ENCODE data around the gene GFOD2. TPM values are rescaled to one million over a fixed set of nuclear protein-coding genes. Genes with fewer than 3 reads are reported as not detected.

The GFOD2 gene
- total and polyA plus RNA-seq, 2 of the 8 experiments (the other 6 are each of a cell fraction or from before 2014, with no cell fraction given): 21.4 to 33.2 TPM

DNA sequence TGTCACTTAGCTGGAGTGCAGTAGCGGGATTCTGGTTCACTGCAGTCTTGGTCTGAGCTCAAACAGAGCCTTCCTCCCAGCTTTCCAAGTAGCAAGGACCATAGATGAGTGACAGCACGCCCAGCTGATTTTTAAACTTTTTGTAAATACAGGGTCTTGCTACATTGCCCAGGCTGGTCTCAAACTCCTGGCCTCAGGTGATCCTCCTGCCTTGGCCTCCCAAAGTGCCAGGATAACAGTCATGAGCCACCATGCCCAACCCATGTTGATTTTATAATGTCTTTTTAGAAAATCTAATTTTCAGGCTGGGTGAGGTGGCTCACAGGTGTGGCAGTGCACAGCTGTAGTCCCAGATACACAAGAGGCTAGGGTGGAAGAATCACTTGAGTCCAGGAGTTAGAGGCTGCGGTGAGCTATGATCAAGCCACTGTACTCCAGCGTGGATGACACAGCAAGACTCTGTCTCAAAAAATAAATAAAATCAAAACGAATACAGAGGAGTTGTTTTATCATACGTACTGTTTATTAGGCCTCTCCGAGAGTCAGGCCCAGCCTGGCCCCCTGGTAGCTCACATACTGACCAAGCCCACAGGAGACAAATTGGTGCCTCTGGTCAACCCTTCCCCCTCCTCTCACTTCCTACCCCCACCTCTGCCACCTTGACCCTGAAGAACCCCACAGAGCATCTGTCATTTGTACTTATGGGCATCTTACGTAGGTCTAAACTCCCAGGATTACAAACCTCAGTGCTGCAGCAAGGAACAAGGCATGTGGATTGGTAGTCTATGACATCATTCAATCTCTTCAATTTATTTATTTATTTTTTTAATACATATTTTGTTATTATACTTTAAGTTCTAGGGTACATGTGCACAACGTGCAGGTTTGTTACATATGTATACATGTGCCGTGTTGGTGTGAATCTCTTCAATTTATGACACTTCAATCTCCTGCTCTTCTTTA, 38.9 kb downstream of the GFOD2 start (continued):
- TF ChIP-seq, protein P1, sequence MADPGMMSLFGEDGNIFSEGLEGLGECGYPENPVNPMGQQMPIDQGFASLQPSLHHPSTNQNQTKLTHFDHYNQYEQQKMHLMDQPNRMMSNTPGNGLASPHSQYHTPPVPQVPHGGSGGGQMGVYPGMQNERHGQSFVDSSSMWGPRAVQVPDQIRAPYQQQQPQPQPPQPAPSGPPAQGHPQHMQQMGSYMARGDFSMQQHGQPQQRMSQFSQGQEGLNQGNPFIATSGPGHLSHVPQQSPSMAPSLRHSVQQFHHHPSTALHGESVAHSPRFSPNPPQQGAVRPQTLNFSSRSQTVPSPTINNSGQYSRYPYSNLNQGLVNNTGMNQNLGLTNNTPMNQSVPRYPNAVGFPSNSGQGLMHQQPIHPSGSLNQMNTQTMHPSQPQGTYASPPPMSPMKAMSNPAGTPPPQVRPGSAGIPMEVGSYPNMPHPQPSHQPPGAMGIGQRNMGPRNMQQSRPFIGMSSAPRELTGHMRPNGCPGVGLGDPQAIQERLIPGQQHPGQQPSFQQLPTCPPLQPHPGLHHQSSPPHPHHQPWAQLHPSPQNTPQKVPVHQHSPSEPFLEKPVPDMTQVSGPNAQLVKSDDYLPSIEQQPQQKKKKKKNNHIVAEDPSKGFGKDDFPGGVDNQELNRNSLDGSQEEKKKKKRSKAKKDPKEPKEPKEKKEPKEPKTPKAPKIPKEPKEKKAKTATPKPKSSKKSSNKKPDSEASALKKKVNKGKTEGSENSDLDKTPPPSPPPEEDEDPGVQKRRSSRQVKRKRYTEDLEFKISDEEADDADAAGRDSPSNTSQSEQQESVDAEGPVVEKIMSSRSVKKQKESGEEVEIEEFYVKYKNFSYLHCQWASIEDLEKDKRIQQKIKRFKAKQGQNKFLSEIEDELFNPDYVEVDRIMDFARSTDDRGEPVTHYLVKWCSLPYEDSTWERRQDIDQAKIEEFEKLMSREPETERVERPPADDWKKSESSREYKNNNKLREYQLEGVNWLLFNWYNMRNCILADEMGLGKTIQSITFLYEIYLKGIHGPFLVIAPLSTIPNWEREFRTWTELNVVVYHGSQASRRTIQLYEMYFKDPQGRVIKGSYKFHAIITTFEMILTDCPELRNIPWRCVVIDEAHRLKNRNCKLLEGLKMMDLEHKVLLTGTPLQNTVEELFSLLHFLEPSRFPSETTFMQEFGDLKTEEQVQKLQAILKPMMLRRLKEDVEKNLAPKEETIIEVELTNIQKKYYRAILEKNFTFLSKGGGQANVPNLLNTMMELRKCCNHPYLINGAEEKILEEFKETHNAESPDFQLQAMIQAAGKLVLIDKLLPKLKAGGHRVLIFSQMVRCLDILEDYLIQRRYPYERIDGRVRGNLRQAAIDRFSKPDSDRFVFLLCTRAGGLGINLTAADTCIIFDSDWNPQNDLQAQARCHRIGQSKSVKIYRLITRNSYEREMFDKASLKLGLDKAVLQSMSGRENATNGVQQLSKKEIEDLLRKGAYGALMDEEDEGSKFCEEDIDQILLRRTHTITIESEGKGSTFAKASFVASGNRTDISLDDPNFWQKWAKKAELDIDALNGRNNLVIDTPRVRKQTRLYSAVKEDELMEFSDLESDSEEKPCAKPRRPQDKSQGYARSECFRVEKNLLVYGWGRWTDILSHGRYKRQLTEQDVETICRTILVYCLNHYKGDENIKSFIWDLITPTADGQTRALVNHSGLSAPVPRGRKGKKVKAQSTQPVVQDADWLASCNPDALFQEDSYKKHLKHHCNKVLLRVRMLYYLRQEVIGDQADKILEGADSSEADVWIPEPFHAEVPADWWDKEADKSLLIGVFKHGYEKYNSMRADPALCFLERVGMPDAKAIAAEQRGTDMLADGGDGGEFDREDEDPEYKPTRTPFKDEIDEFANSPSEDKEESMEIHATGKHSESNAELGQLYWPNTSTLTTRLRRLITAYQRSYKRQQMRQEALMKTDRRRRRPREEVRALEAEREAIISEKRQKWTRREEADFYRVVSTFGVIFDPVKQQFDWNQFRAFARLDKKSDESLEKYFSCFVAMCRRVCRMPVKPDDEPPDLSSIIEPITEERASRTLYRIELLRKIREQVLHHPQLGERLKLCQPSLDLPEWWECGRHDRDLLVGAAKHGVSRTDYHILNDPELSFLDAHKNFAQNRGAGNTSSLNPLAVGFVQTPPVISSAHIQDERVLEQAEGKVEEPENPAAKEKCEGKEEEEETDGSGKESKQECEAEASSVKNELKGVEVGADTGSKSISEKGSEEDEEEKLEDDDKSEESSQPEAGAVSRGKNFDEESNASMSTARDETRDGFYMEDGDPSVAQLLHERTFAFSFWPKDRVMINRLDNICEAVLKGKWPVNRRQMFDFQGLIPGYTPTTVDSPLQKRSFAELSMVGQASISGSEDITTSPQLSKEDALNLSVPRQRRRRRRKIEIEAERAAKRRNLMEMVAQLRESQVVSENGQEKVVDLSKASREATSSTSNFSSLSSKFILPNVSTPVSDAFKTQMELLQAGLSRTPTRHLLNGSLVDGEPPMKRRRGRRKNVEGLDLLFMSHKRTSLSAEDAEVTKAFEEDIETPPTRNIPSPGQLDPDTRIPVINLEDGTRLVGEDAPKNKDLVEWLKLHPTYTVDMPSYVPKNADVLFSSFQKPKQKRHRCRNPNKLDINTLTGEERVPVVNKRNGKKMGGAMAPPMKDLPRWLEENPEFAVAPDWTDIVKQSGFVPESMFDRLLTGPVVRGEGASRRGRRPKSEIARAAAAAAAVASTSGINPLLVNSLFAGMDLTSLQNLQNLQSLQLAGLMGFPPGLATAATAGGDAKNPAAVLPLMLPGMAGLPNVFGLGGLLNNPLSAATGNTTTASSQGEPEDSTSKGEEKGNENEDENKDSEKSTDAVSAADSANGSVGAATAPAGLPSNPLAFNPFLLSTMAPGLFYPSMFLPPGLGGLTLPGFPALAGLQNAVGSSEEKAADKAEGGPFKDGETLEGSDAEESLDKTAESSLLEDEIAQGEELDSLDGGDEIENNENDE (IDR thresholded peaks at IDR 0.05; ENCODE audit: insufficient replicate concordance, low read length): no peak
- TF ChIP-seq CHD2 (IDR thresholded peaks at IDR 0.05; ENCODE audit: low read length) (no peak), TAF7 (optimal IDR thresholded peaks at IDR 0.05; ENCODE audit: borderline replicate concordance, low read depth, low read length) (no peak), CHD1 (IDR thresholded peaks at IDR 0.05; ENCODE audit: low read depth, low read length) (no peak), EP300 (IDR thresholded peaks at IDR 0.05; ENCODE audit: borderline replicate concordance in 1 of 2, low read depth in 2 of 2, low read length in 2 of 2) (no peak), NRF1 (IDR thresholded peaks at IDR 0.05; ENCODE audit: low read depth, low read length) (no peak), KDM1A (IDR thresholded peaks at IDR 0.05; ENCODE audit: borderline replicate concordance, low read length) (no peak)

Data from H1 (cell line).